Stimulated activated CD4-positive, alpha-beta T cell treated with anti-CD3 and anti-CD28 coated beads, Interleukin-12 subunit alpha, Interleukin-12 subunit beta, amount 100 ng/mL, for 48 hours (primary cell): ENCODE measurements around the gene GFOD2.

ENCODE experiments used
- DNase-seq, 3 donors: peaks; one replicate each; pipeline ENCODE4 v3.0.0-alpha.2; 2020; ENCODE audit warnings: low read depth in 2 of 3, low spot score in 1 of 3

GFOD2 gene

GRCh38 chr16:67673712-67674580, 45.2 kb downstream of the GFOD2 start:
- no peak for DNase-seq

- peak in 2 of 3 donors; percentile 19 to 32 for DNase-seq
Measured at GRCh38 chr16:67672739-67673662, 46.1 kb downstream of the GFOD2 start.

GRCh38 chr16:67672306-67672705, 46.8 kb downstream of the GFOD2 start:
- DNase-seq, result no peak

GRCh38 chr16:67669499-67670101, 49.5 kb downstream of the GFOD2 start:
- no peak for DNase-seq

GRCh38 chr16:67668495-67669157, 50.5 kb downstream of the GFOD2 start:
- DNase-seq, result no peak

GRCh38 chr16:67667817-67668494, 51.2 kb downstream of the GFOD2 start:
- DNase-seq, result peak; percentile 72 to 84 (median 73)

- DNase-seq, result no peak
Measured at GRCh38 chr16:67667453-67667816, 51.7 kb downstream of the GFOD2 start.

- peak; percentile 56 to 73 (median 63) for DNase-seq
Measured at GRCh38 chr16:67666559-67667452, 52.3 kb downstream of the GFOD2 start, which contains the start of the genes C16orf86 and ENKD1. TSS of gene C16orf86 (plus strand) at chr16:67666814. CDS start at chr16:67666971, 157 bp downstream. TSS of gene ENKD1 (minus strand) at chr16:67666750. CDS start at chr16:67666442, 308 bp downstream.

- DNase-seq, result no peak
Measured at GRCh38 chr16:67666032-67666551, 53.0 kb downstream of the GFOD2 start.

GRCh38 chr16:67665598-67665997, 53.5 kb downstream of the GFOD2 start:
- no peak for DNase-seq

GRCh38 chr16:67664871-67665270, 54.2 kb downstream of the GFOD2 start:
- no peak for DNase-seq

GRCh38 chr16:67664258-67664657, 54.9 kb downstream of the GFOD2 start:
- no peak for DNase-seq

- no peak for DNase-seq
Measured at GRCh38 chr16:67663877-67664222, 55.3 kb downstream of the GFOD2 start.

- peak in 1 of 3 donors; percentile 29 for DNase-seq
Measured at GRCh38 chr16:67663151-67663876, 55.8 kb downstream of the GFOD2 start.

- DNase-seq, result no peak
Measured at GRCh38 chr16:67662653-67663010, 56.5 kb downstream of the GFOD2 start.

- DNase-seq, result no peak
Measured at GRCh38 chr16:67661886-67662652, 57.0 kb downstream of the GFOD2 start.

- no peak for DNase-seq
Measured at GRCh38 chr16:67661101-67661761, 57.9 kb downstream of the GFOD2 start.
